GM08714 (cell line): ENCODE data around the gene PTEN.
"Not testable (repeated sequence)": the region's sequence is repeated elsewhere in the genome, so short reads cannot be mapped to it uniquely, and the experiment has no call there.

Experiments
- H3K4me3 ChIP-seq: fragments of 200-500 bp; sonication (Bioruptor generic); 2 replicates; pipeline ENCODE4 v1.5.1; 2014; ENCODE audit warnings: mild to moderate bottlenecking, low read length, inconsistent platforms
- ZNF274 ChIP-seq: IDR thresholded peaks from 2 replicates; pipeline ENCODE4 v1.6.1; 2012; ENCODE audit warnings: mild to moderate bottlenecking, low read depth, low read length

The PTEN gene

GRCh38 chr10:87838650-87839049 lies 24.8 kb upstream of the PTEN start:
- no peak for TF ChIP-seq ZNF274

GRCh38 chr10:87841186-87841585 lies 22.2 kb upstream of the PTEN start:
- no peak overlapping the region for H3K4me3 ChIP-seq
- TF ChIP-seq ZNF274, result no peak

More at GRCh38 chr10:87838650-87839049, 24.8 kb upstream of the PTEN start:
- H3K4me3 ChIP-seq, result no peak overlapping the region

GRCh38 chr10:87842220-87842641 lies 21.2 kb upstream of the PTEN start:
- no peak overlapping the region for H3K4me3 ChIP-seq
- no peak for TF ChIP-seq ZNF274

GRCh38 chr10:87842776-87843497 lies 20.5 kb upstream of the PTEN start:
- TF ChIP-seq ZNF274, result no peak
- no peak overlapping the region for H3K4me3 ChIP-seq

GRCh38 chr10:87843714-87844113 lies 19.7 kb upstream of the PTEN start:
- TF ChIP-seq ZNF274, result no peak
- H3K4me3 ChIP-seq, result no peak overlapping the region

- no peak for TF ChIP-seq ZNF274
- H3K4me3 ChIP-seq, result no peak overlapping the region
Observed at GRCh38 chr10:87844837-87845623, 18.4 kb upstream of the PTEN start.

- no peak overlapping the region for H3K4me3 ChIP-seq
- TF ChIP-seq ZNF274, result no peak
Observed at GRCh38 chr10:87845624-87845998, 17.8 kb upstream of the PTEN start.

GRCh38 chr10:87846023-87846422 lies 17.4 kb upstream of the PTEN start:
- no peak for TF ChIP-seq ZNF274
- no peak overlapping the region for H3K4me3 ChIP-seq

- H3K4me3 ChIP-seq, result not testable (repeated sequence)
Observed at GRCh38 chr10:87846711-87847110, 16.7 kb upstream of the PTEN start.

GRCh38 chr10:87847550-87847949 lies 15.9 kb upstream of the PTEN start:
- TF ChIP-seq ZNF274, result no peak

GRCh38 chr10:87849001-87849400 lies 14.4 kb upstream of the PTEN start:
- no peak for TF ChIP-seq ZNF274
- no peak overlapping the region for H3K4me3 ChIP-seq

More at GRCh38 chr10:87847550-87847949, 15.9 kb upstream of the PTEN start:
- no peak overlapping the region for H3K4me3 ChIP-seq

- H3K4me3 ChIP-seq, result no peak overlapping the region
Observed at GRCh38 chr10:87850742-87851205, 12.7 kb upstream of the PTEN start.

GRCh38 chr10:87852089-87852488 lies 11.3 kb upstream of the PTEN start:
- no peak for TF ChIP-seq ZNF274
- H3K4me3 ChIP-seq, result no peak overlapping the region

More at GRCh38 chr10:87850742-87851205, 12.7 kb upstream of the PTEN start:
- no peak for TF ChIP-seq ZNF274

GRCh38 chr10:87855247-87855646 lies 8.2 kb upstream of the PTEN start:
- not testable (repeated sequence) for H3K4me3 ChIP-seq

GRCh38 chr10:87855665-87856064 lies 7.8 kb upstream of the PTEN start:
- not testable (repeated sequence) for H3K4me3 ChIP-seq

- peak overlapping the region; percentile 47; the same call in 1 of the 2 replicates for H3K4me3 ChIP-seq
- no peak for TF ChIP-seq ZNF274
Observed at GRCh38 chr10:87860156-87860795, 3.1 kb upstream of the PTEN start.
